SK-N-SH treated with all-trans-retinoic acid at 6 μM for 48 hours (cell line): ENCODE measurements around the gene RTN4IP1.

Experiments
- ATAC-seq: fragments of 200-7000 bp; cut with Tn5 transposase; 3 replicates; pipeline ENCODE4 v1.9.1; 2020; ENCODE audit warnings: mild to moderate bottlenecking, moderate library complexity
- ARNTL ChIP-seq: fragments of 450-650 bp; formaldehyde crosslinking; IDR thresholded peaks from 2 replicates; pipeline ENCODE4 v1.5.0; 2020; ENCODE audit warnings: low read depth, mild to moderate bottlenecking, moderate library complexity, borderline replicate concordance
- BACH2 ChIP-seq: fragments of 250-450 bp; sonication (Bioruptor Pico); IDR thresholded peaks from 2 replicates; pipeline ENCODE4 v1.9.0; 2021; ENCODE audit warnings: mild to moderate bottlenecking, borderline replicate concordance
- ESRRG ChIP-seq: fragments of 250-450 bp; sonication (Bioruptor Pico); IDR thresholded peaks from 2 replicates; pipeline ENCODE4 v1.6.1; 2021; ENCODE audit warnings: mild to moderate bottlenecking
- GLIS3 ChIP-seq: fragments of 250-450 bp; sonication (Bioruptor Pico); IDR thresholded peaks from 2 replicates; pipeline ENCODE4 v1.5.0; 2020; ENCODE audit warnings: mild to moderate bottlenecking, moderate library complexity
- ISL1 ChIP-seq: fragments of 250-450 bp; sonication (Bioruptor Pico); IDR thresholded peaks from 2 replicates; pipeline ENCODE4 v2.1.2; 2022; ENCODE audit warnings: mild to moderate bottlenecking, moderate library complexity
- OSR1 ChIP-seq: fragments of 250-450 bp; sonication (Bioruptor Pico); IDR thresholded peaks from 2 replicates; pipeline ENCODE4 v1.8.0; 2022; ENCODE audit warnings: moderate library complexity, mild to moderate bottlenecking, inconsistent platforms
- PPARA ChIP-seq: fragments of 250-450 bp; sonication (Bioruptor Pico); IDR thresholded peaks from 2 replicates; pipeline ENCODE4 v1.5.0; 2020; ENCODE audit warnings: mild to moderate bottlenecking, borderline replicate concordance
- RARB ChIP-seq: fragments of 250-450 bp; sonication (Bioruptor Pico); IDR thresholded peaks from 2 replicates; pipeline ENCODE4 v1.8.0; 2021; ENCODE audit warnings: mild to moderate bottlenecking, moderate library complexity
- SNAI2 ChIP-seq: fragments of 250-450 bp; sonication (Bioruptor Pico); IDR thresholded peaks from 2 replicates; pipeline ENCODE4 v1.5.0; 2020; ENCODE audit warnings: mild to moderate bottlenecking, moderate library complexity
- TCF4 ChIP-seq: fragments of 250-450 bp; sonication (Bioruptor Pico); IDR thresholded peaks from 2 replicates; pipeline ENCODE4 v1.8.0; 2021; ENCODE audit warnings: mild to moderate bottlenecking, moderate library complexity, borderline replicate concordance
- TOX ChIP-seq: fragments of 250-450 bp; sonication (Bioruptor Pico); IDR thresholded peaks from 2 replicates; pipeline ENCODE4 v1.8.0; 2021; ENCODE audit warnings: mild to moderate bottlenecking, moderate library complexity, borderline replicate concordance
- ZC3H10 ChIP-seq: fragments of 250-450 bp; sonication (Bioruptor Pico); IDR thresholded peaks from 2 replicates; pipeline ENCODE4 v1.5.1; 2021; ENCODE audit warnings: mild to moderate bottlenecking, moderate library complexity
- ZFP3 ChIP-seq: fragments of 250-450 bp; sonication (Bioruptor Pico); IDR thresholded peaks from 2 replicates; pipeline ENCODE4 v1.5.0; 2020; ENCODE audit warnings: mild to moderate bottlenecking, moderate library complexity
- ZFP30 ChIP-seq: fragments of 450-650 bp; formaldehyde crosslinking; IDR thresholded peaks from 2 replicates; pipeline ENCODE4 v1.5.0; 2022; ENCODE audit warnings: mild to moderate bottlenecking, moderate library complexity
- ZNF565 ChIP-seq: fragments of 450-650 bp; formaldehyde crosslinking; conservative IDR thresholded peaks from 2 replicates; pipeline ENCODE4 v1.5.0; 2020; ENCODE audit warnings: low read depth, mild to moderate bottlenecking, moderate library complexity
- ZNF8 ChIP-seq: fragments of 450-650 bp; formaldehyde crosslinking; IDR thresholded peaks from 2 replicates; pipeline ENCODE4 v1.5.0; 2020; ENCODE audit warnings: mild to moderate bottlenecking, moderate library complexity
- TF ChIP-seq, protein P1 (sequence below): fragments of 250-450 bp; sonication (Bioruptor Pico); IDR thresholded peaks from 2 replicates; pipeline ENCODE4 v1.8.0; 2020; ENCODE audit warnings: mild to moderate bottlenecking, moderate library complexity, borderline replicate concordance
- TF ChIP-seq, protein P2 (sequence below): fragments of 250-450 bp; sonication (Bioruptor Pico); IDR thresholded peaks from 2 replicates; pipeline ENCODE4 v1.5.1; 2020; ENCODE audit warnings: low read depth, mild to moderate bottlenecking, moderate library complexity
- TF ChIP-seq, protein P3 (sequence below): fragments of 250-450 bp; sonication (Bioruptor Pico); IDR thresholded peaks from 2 replicates; pipeline ENCODE4 v1.5.1; 2021; ENCODE audit warnings: mild to moderate bottlenecking, moderate library complexity
- TF ChIP-seq, protein P4 (sequence below): fragments of 250-450 bp; sonication (Bioruptor Pico); IDR thresholded peaks from 2 replicates; pipeline ENCODE4 v1.8.0; 2021; ENCODE audit warnings: low read depth, mild to moderate bottlenecking, moderate library complexity, borderline replicate concordance
- TF ChIP-seq, protein P5 (sequence below): fragments of 250-450 bp; sonication (Bioruptor Pico); IDR thresholded peaks from 2 replicates; pipeline ENCODE4 v1.5.0; 2020; ENCODE audit warnings: mild to moderate bottlenecking, moderate library complexity

RTN4IP1 gene

DNA sequence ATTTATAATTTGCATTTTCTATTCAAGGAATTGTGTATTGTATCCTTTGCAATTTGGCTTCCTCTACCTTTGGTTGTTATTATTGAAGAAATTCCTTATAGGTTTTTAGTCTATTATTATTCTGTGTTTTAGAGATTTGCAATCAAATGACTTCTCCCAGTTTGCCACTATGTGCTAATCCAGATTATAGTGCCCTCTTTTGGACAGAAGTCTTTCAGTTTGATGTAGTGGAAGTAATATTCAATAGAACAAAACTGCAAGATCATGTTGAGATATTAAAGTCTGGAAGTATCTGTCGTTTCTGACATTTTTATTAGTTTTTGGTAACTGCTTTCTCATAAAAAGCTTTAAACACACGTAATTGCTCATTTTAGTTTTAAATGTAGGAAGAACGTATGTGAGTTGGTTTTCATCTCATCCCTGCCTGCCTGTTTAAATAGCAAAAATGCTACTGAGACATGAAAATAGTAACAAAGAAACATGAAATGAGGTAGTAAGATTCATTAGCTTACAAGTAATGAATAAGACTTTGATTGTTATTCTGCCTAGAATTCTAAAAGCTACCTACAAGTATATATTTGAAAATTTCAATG lies 72.8 kb downstream of the RTN4IP1 start:
- TF ChIP-seq BACH2, result no peak
- TF ChIP-seq RARB (CRISPR knock-in tag), result no peak
- no peak for TF ChIP-seq TCF4
- no peak for TF ChIP-seq ARNTL (CRISPR knock-in tag)
- TF ChIP-seq ZFP30 (CRISPR knock-in tag), result no peak
- TF ChIP-seq, protein P1, sequence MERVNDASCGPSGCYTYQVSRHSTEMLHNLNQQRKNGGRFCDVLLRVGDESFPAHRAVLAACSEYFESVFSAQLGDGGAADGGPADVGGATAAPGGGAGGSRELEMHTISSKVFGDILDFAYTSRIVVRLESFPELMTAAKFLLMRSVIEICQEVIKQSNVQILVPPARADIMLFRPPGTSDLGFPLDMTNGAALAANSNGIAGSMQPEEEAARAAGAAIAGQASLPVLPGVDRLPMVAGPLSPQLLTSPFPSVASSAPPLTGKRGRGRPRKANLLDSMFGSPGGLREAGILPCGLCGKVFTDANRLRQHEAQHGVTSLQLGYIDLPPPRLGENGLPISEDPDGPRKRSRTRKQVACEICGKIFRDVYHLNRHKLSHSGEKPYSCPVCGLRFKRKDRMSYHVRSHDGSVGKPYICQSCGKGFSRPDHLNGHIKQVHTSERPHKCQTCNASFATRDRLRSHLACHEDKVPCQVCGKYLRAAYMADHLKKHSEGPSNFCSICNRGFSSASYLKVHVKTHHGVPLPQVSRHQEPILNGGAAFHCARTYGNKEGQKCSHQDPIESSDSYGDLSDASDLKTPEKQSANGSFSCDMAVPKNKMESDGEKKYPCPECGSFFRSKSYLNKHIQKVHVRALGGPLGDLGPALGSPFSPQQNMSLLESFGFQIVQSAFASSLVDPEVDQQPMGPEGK (CRISPR knock-in tag), result no peak
- no peak for TF ChIP-seq TOX
- TF ChIP-seq, protein P2, sequence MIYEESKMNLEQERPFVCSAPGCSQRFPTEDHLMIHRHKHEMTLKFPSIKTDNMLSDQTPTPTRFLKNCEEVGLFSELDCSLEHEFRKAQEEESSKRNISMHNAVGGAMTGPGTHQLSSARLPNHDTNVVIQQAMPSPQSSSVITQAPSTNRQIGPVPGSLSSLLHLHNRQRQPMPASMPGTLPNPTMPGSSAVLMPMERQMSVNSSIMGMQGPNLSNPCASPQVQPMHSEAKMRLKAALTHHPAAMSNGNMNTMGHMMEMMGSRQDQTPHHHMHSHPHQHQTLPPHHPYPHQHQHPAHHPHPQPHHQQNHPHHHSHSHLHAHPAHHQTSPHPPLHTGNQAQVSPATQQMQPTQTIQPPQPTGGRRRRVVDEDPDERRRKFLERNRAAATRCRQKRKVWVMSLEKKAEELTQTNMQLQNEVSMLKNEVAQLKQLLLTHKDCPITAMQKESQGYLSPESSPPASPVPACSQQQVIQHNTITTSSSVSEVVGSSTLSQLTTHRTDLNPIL, result no peak
- TF ChIP-seq ZNF565, result no peak
- TF ChIP-seq SNAI2 (CRISPR knock-in tag), result no peak
- no peak for TF ChIP-seq ZFP3 (CRISPR knock-in tag)
- TF ChIP-seq, protein P3, sequence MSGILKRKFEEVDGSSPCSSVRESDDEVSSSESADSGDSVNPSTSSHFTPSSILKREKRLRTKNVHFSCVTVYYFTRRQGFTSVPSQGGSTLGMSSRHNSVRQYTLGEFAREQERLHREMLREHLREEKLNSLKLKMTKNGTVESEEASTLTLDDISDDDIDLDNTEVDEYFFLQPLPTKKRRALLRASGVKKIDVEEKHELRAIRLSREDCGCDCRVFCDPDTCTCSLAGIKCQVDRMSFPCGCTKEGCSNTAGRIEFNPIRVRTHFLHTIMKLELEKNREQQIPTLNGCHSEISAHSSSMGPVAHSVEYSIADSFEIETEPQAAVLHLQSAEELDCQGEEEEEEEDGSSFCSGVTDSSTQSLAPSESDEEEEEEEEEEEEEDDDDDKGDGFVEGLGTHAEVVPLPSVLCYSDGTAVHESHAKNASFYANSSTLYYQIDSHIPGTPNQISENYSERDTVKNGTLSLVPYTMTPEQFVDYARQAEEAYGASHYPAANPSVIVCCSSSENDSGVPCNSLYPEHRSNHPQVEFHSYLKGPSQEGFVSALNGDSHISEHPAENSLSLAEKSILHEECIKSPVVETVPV (CRISPR knock-in tag), result no peak
- TF ChIP-seq ZNF8 (CRISPR knock-in tag), result no peak
- no peak for TF ChIP-seq ISL1 (CRISPR knock-in tag)
- TF ChIP-seq ZC3H10 (CRISPR knock-in tag), result no peak
- TF ChIP-seq, protein P4, sequence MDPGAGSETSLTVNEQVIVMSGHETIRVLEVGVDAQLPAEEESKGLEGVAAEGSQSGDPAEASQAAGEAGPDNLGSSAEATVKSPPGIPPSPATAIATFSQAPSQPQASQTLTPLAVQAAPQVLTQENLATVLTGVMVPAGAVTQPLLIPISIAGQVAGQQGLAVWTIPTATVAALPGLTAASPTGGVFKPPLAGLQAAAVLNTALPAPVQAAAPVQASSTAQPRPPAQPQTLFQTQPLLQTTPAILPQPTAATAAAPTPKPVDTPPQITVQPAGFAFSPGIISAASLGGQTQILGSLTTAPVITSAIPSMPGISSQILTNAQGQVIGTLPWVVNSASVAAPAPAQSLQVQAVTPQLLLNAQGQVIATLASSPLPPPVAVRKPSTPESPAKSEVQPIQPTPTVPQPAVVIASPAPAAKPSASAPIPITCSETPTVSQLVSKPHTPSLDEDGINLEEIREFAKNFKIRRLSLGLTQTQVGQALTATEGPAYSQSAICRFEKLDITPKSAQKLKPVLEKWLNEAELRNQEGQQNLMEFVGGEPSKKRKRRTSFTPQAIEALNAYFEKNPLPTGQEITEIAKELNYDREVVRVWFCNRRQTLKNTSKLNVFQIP (CRISPR knock-in tag), result no peak
- TF ChIP-seq ESRRG (CRISPR knock-in tag), result no peak
- TF ChIP-seq, protein P5, sequence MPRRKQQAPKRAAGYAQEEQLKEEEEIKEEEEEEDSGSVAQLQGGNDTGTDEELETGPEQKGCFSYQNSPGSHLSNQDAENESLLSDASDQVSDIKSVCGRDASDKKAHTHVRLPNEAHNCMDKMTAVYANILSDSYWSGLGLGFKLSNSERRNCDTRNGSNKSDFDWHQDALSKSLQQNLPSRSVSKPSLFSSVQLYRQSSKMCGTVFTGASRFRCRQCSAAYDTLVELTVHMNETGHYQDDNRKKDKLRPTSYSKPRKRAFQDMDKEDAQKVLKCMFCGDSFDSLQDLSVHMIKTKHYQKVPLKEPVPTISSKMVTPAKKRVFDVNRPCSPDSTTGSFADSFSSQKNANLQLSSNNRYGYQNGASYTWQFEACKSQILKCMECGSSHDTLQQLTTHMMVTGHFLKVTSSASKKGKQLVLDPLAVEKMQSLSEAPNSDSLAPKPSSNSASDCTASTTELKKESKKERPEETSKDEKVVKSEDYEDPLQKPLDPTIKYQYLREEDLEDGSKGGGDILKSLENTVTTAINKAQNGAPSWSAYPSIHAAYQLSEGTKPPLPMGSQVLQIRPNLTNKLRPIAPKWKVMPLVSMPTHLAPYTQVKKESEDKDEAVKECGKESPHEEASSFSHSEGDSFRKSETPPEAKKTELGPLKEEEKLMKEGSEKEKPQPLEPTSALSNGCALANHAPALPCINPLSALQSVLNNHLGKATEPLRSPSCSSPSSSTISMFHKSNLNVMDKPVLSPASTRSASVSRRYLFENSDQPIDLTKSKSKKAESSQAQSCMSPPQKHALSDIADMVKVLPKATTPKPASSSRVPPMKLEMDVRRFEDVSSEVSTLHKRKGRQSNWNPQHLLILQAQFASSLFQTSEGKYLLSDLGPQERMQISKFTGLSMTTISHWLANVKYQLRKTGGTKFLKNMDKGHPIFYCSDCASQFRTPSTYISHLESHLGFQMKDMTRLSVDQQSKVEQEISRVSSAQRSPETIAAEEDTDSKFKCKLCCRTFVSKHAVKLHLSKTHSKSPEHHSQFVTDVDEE (CRISPR knock-in tag), result no peak
- TF ChIP-seq, all 23 proteins: peak for 0
- peak; percentile 57 for ATAC-seq

DNA sequence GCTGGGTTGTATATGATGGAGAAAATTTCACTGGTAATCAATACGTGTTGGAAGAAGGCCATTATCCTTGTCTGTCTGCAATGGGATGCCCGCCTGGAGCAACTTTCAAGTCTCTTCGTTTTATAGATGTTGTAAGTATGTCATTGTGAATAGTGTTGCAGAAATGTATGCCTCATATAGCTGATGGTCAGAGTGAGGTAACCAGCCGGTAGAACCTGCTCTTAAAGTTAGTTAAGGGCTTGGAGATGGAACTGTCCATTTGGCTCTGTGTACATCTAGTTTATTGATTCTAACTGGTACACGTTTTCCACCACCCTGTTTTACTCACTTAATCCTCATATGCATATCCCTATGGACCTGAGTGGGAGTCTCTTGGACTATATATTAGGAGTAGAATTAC lies 73.5 kb downstream of the RTN4IP1 start:
- TF ChIP-seq, protein P5 (CRISPR knock-in tag), result no peak
- TF ChIP-seq, protein P4 (CRISPR knock-in tag), result no peak
- TF ChIP-seq BACH2, result no peak
- TF ChIP-seq SNAI2 (CRISPR knock-in tag), result no peak
- no peak for TF ChIP-seq PPARA (CRISPR knock-in tag)
- TF ChIP-seq OSR1 (CRISPR knock-in tag), result no peak
- TF ChIP-seq TOX, result no peak
- no peak for TF ChIP-seq ESRRG (CRISPR knock-in tag)
- no peak for TF ChIP-seq GLIS3 (CRISPR knock-in tag)
- TF ChIP-seq, protein P3 (CRISPR knock-in tag), result no peak
- no peak for TF ChIP-seq ISL1 (CRISPR knock-in tag)
- TF ChIP-seq ZNF8 (CRISPR knock-in tag), result no peak
- TF ChIP-seq, all 23 proteins: peak for 0
- ATAC-seq, result peak; percentile 29
